ELR (cell line): ENCODE measurements around the gene TVP23B.
A peak's percentile ranks its signal among the peaks of the same experiment; 100 is the strongest.
"Not testable (repeated sequence)": the region's sequence is repeated elsewhere in the genome, so short reads cannot be mapped to it uniquely, and the experiment has no call there.

Experiments used
- DNase-seq: peaks from one replicate; pipeline ENCODE4 v3.0.0-alpha.2; 2015; ENCODE audit warnings: low read depth

TVP23B gene

DNA sequence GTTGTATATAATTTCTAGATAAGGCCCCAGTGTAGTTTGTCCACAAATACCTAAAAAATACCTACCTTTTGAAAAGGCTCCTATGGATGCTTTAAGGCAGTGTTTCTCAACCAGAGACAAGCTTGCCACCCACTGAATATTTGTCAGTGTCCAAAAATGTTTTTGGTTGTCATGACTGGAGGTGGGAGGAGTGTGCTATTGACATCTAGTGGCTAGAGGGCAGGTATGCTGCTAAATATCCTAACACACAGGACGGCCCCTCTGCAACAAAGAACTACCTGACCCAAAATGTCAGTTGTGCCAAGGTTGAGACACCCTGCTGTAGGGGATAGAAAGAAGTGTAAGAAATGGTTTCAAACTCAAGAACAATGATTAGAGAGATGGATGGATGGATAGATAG, 10.4 kb downstream of the TVP23B start:
- DNase-seq = not testable (repeated sequence)

DNA sequence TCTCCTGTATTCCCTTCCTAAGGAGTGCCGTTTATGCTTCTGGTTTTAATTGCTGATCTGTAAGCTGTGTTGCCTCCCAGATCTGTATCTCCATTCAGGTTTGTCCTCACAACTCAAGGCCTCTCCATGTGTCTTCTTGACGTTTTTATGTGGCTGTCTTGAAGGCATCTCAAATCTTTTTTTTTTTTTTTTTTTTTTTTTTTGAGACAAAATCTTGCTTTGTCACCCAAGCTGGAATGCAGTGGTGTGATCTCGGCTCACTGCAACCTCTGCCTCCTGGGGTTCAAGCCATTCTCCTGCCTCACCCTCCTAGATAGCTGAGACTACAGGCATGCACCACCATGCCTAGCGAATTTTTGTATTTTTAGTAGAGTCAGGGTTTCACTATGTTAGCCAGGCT, 13.9 kb downstream of the TVP23B start:
- not testable (repeated sequence) for DNase-seq

GRCh38 chr17:18796887-18797286, 15.9 kb downstream of the TVP23B start:
- DNase-seq = not testable (repeated sequence)

DNA sequence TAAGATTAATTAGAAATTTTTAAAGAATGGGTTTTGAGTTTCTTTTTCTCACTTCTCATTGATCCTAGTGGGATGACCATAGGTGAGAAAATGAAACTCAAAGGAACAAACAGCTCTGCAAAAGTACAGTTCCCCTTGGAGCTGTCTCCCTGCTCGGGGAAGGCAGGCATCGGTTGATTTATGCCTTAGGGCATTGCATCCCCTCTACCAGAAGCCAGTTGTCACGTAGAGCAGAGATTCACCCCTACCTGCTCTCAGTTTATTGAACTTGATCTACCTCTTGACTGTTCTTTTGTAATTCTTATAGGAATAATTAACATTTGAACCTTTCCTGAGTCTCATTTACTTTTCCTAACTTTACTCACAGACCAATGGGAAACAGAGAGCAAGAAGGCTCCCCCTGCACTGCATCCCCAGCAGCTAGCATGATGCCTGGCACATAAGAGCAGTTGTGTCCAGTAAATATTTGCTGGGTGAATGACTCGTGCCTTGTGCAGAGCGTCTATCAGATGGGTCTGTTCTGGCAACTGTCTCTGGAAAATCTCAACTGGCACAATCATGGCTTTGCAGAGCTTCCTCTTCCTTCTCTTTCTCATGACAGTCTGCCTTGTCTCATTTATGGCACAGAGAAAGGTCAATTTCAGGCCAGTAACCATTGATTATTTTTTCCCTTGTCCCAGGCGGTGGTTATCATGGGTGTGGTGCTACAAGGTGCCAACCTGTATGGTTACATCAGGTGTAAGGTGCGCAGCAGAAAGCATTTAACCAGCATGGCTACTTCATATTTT, 22.7 kb downstream of the TVP23B start:
- not testable (repeated sequence) for DNase-seq

DNA sequence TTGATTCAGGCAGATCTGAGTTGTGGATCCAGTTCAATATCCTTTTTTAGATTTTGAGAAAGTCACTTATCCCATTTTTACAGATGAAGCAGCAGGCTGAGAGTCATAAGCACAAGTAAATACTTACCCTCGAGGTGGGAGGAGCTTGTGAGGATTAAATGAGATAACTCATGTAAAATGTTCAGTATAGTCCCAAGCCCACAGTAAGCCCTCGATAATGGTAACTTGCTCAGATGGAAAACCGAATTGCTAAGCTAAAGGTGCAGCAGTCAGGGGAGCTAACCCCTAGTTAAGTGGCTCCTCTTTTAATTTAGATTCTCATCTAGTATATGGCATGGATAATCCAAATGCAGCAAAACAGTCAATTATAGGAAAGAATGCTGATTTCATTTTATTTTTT, 34.9 kb downstream of the TVP23B start:
- not testable (repeated sequence) for DNase-seq

DNA sequence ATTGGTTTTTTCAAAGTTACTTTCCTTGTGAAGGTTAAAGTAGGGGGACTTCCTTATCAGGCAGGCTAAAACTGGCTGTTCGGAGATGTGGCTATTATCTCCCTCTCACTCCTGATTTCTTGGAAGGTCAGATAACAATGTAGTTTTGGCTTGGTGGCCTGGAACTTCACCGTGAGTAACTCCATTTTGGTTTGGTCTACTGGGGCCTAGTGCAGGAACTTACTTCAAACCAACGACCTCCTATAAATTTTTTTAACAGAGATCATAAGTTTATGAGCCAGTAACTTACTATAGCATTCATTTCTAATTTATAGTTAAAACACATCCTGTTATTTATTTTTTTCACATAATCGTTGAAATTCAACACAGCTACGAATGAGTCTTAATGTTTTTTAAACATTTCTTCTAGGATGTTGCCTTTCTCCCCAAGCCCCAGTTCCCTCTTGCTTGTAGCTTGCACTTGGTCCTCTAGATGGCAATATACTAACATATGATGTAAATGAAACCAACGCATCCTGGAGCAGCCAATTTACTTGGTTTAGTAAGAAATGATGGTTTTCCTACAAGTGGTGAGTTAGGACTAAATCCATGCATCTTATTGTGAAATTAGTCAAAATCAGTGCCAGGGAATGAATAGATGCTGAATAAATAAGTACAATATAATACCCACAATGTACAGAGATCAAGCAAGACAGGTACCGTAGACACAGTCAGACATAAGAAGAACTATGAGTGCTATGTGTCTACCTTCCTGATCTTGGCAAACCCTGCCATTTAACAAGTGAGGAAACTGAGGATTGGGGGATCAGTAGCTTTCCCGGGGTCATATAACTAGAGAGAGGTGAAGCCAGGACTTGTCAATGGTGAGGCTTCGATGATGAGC, 35.7 kb downstream of the TVP23B start:
- DNase-seq = peak; percentile 82

GRCh38 chr17:18821430-18821829, 40.4 kb downstream of the TVP23B start:
- DNase-seq = peak; percentile 32

DNA sequence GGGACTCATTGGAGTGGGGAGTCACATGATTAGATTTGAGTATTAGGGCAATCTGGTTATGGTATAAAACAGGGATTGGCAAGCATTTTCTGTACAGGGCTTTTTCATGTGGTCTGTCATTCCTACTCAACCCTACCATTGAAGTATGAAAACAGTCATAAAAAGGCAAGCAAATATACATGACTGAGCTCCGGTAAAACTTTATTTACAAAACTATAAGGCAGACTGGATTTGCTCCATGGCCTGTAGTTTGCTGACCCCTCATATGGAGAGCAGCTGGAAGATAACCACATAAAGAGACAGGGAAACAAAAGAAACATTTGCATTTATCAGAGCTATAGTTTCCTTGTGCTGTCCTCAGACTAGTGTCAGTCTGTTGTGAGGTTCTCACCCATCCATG, 46.6 kb downstream of the TVP23B start:
- not testable (repeated sequence) for DNase-seq

GRCh38 chr17:18848501-18848900, 67.5 kb downstream of the TVP23B start:
- DNase-seq = no peak

DNA sequence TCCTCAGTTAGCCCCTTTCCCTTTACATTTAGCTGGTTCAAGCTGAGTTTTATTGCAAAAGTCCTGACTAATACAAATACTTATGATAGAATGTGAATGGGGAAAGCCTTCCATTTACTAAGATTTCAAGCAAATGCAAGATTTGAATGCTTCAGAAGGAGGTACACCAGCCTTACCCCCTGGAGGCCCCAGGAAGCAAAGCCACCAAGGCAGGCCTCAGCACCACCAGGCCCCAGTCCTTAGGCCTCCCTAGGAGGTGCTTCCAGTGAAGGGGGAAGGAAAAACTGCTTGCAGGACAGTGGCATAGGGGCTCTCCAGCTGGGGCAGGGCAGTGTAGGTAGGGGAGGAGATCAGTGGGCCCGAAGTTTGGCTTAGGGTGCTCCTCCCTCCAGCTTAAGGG, 69.7 kb downstream of the TVP23B start:
- no peak for DNase-seq

GRCh38 chr17:18851201-18851600, 70.2 kb downstream of the TVP23B start:
- DNase-seq = no peak

- no peak for DNase-seq
Observed at GRCh38 chr17:18854956-18855355, 74.0 kb downstream of the TVP23B start.

DNA sequence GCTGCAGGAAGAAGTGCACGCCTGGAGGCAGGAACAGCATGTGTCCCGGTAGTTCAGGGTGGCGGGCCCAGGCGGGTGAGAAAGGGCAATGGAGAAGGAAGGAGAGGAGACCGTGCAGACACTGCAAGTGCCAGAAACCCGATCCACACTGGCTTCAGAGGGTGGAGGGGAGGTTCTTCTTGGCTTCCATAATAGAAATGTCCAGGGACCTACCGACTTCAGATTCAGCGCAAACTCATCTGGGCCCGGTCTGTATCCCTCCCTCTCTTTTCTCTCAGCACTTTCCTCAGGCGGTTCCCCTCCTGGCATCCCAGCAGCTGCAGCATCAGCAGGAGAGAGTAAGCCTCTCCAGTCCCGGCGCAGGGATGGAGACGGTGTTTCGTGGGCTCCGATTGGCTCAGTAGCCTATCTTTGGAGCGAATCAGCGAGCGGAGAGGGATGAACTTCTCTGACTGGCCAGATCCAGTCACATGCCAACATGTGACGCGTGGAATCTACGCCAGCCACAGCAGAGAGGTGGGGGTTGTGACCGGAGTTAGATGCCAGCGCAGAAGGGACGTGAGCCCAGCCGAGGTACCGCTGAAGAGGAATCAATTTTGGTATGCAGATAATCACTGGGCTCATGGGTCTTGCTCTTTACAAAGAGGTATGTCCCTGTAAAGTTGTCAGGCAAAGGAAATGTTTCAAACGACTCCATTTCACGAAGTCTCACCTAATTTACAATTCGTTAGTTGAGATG, 75.0 kb downstream of the TVP23B start:
- peak; percentile 96 for DNase-seq
